Activated T-cell treated with anti-CD3 and anti-CD28 coated beads for 1 hour (primary cell): ENCODE results near the gene ASCC1.
"Not testable (repeated sequence)": the region's sequence is repeated elsewhere in the genome, so short reads cannot be mapped to it uniquely, and the experiment has no call there.

Experiments used
- DNase-seq: peaks from one replicate; pipeline ENCODE4 v3.0.0-alpha.2; 2020; ENCODE audit warnings: low read depth

ASCC1 gene

DNA sequence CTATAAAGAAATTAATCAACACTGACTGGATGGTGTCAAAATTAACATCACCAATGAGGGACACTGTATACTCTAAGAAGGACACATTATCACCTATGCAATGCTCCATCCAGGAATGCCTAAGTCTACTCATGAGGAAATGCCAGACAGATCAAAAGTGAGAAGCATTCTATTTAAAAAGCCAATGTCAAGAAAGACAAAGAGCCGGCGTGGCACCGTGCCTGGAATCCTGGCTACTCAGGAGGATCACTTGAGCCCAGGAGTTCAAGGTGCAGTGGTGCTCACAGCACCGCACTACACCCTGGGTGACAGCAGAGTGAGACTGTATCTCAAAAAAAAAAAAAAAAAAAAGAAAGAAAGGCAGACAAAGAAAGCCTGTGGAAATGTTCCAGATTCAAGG lies 45.8 kb downstream of the ASCC1 start:
- DNase-seq = no peak

DNA sequence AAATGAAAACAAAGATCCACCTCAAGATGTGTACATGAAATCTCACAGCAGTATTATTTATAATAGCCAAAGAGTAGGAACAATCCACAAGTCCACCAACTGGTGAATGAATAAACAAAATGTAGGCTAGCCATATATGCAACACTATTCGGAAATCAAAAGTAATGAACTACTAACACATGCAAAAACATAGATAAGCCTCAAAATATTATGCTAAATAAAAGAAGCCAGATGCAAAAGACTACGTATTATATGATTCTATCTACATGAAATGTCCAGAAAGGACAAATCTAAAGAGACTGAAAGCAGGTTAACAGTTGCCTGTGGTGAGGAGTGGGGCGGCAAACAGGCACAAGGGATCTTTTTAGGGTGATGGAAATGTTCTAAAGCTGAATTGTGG lies 49.0 kb downstream of the ASCC1 start:
- DNase-seq = no peak

DNA sequence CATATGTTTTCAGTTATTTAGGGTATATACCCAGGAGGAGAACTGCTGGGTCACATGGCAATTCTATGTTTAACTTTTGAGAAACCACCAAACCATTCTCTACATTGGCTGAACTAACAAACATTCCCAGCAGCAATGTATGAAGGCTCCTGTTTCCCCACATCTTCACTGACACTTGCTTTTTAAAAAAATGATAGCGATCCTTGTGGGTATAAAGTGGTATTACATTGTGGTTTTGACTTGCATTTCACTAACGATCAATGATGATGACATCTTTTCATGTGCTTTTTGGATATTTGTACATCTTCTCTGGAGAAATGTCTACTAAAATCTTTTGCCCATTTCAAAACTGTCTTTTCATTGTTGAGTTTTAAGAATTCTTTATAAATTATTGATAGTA lies 51.5 kb downstream of the ASCC1 start:
- no peak for DNase-seq

DNA sequence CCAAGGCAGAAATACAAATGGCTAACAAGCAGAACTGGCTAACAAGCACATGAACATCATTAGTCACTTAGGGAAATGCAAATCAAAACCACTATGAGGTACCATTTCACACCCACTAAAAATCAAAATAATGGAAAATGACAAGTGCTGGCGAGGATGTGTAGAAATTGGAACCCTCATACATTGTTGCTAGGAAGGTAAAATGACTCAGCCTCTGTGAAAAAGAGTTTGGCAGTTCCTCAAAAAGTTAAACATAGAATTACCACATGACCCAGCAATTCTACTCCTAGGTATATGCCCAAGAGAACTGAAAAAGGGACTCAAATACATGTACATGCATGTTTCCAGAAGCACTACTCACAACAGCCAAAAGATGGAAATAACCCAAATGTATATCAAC lies 53.1 kb downstream of the ASCC1 start:
- no peak for DNase-seq

DNA sequence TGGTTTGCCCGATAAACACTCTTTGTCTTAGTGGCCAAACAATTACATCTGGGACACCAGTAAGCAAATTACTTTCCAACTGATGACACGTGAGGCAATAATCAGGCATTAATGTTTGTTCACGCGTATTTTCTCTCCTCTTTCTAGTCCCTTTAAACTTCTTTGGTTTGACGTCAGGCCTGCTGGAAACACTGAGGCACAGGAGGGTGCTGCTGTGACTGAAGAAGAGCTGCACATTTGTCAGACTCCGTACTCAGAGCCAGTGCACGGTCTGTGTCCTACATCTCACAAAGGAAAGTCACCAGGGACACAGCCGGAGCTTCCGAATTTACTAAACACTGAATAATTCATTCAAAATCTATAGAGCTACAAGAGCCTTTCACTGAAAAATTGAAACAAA lies 57.9 kb downstream of the ASCC1 start:
- no peak for DNase-seq

DNA sequence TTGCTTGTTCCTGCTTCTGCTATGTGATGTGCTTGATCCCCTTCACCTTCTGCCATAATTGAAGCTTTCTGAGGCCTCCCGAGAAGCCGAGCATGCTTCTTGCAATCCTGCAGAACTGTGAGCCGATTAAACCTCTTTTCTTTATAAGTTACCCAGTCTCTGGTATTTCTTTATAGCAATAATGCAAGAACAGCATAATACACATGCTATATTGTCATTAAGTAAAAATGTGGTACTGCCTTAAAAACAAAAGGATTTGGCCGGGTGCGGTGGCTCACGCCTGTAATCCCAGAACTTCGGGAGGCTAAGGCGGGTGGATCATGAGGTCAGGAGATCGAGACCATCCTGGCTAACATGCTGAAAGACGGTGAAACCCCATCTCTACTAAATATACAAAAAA lies 59.9 kb downstream of the ASCC1 start:
- DNase-seq = no peak

DNA sequence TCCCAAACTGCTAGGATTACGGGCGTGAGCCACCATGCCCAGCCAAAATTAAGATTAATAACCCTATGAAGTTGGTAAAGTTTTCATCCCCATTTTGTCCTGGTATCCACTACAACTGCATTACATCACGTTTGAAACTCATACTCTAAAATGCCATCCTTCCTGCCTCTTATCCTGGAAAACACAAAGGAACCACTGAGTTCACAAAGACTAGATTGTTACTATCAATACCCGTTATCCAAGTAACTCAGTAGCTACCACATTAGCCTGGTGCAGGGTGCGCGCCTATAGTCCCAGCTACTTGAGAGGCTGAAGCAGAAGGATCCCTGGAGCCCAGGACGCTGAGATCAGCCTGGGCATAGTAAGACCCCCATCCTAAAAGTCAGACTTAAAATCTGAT lies 63.8 kb downstream of the ASCC1 start:
- no peak for DNase-seq

DNA sequence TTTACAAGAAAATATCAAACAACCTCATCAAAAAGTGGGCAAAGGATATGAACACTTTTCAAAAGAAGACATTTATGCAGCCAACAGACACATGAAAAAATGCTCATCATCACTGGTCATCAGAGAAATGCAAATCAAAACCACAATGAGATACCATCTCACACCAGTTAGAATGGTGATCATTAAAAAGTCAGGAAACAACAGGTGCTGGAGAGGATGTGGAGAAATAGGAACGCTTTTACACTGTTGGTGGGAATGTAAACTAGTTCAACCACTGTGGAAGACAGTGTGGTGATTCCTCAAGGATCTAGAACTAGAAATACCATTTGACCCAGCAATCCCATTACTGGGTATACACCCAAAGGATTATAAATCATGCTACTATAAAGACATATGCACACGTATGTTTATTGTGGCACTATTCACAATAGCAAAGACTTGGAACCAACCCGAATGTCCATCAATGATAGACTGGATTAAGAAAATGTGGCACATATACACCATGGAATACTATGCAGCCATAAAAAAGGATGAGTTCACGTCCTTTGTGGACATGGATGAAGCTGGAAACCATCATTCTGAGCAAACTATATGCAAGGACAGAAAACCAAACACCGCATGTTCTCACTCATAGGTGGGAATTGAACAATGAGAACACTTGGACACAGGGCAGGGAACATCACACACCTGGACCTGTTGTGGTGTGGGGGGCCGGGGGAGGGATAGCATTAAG lies 65.2 kb downstream of the ASCC1 start:
- not testable (repeated sequence) for DNase-seq

DNA sequence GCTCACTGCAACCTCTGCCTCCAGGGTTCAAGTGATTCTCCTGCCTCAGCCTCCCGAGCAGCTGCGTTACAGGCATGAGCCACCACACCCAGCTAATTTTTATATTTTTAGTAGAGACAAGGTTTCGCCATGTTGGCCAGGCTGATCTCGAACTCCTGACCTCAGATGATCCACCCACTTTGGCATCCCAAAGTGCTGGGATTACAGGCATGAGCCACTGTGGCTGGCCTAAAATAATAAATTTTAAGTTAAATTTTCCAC lies 68.8 kb downstream of the ASCC1 start:
- DNase-seq = not testable (repeated sequence)

DNA sequence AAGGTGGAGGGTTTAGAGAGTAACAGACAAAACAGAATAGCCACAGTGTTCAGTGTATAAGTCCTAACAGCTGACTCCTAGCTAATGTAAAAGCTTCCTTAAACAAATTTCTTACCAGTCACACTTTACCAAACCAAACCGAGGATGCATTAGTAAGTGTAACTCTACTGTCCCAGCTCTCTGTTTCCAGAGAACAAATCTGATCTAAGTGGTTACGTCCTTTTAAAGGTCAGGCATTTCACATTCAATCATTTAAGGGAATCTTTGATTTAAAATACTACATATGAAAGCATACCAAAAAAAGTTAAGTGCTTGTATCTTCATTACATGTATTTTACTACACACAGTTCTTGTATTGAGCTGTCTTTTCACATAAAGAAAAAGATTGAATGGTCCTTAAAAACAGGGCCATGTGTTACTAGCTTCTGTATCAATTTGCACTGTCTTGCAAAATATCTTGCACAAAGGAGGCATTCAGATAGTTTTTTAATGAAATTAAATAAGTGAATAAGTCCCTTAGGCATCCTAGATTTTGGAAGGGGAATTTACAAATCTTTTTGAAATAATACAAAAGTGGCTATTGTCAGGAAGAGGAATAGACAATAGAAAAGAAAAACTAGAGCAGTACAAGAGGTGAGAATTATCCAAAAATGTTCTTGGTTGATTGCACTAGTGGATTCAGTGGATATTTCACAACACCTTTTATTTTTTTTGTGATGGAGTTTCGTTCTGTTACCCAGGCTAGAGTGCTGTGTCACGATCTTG lies 69.3 kb downstream of the ASCC1 start:
- no peak for DNase-seq

DNA sequence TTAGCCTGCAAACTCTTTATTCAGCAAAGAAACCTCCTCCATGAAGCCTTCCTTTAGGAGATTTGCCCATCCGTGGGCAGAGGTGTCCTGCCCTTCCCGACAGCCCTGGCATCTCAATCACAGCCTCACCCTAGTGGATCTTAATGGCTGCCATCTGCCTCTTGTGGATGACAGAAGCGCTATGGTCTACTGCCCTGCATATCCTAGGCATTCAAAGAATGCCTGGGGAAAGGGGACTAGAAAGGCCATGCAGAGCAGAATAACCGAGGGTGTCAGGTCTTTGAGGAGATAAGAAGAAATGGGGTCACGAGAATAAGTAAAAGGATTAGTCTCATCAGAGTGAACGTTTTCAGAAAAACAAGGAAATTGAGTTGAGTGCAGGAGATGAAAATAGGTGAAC lies 70.0 kb downstream of the ASCC1 start:
- no peak for DNase-seq

DNA sequence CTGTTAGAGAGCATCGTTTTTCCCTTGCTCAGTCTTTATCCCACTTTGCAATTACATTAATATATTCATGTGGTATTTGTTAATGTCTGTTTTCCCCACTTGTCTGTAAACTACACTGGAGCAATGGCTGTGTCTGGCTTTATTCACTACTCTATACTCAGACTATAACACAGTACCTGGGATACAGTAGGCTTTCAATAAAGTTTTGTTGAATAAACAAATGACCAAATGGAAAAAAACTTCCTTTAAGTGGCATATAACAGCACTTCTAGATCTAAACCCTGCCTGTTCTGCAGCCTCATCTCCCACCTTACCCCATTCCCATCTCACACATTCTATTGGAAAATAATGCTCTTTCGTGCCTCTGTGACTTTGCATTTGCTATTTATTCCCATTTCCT lies 70.4 kb downstream of the ASCC1 start:
- DNase-seq = no peak

DNA sequence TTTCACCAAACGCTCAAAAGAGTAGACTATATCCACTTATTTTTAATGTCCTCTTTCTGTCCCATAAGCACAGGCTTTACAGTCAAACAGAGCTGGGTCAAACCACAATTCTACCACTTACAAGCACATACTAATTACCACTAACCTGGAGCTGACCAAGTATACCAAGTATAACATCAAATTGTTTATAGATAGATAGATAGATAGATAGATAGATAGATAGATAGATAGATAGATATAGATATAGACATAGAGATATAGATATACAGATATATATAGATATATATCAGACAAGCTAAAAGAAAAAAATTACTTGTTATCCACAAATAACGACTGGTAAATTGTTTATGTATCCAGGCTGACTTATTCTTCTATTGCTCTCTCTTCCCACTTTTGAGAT lies 75.2 kb downstream of the ASCC1 start:
- DNase-seq = no peak

DNA sequence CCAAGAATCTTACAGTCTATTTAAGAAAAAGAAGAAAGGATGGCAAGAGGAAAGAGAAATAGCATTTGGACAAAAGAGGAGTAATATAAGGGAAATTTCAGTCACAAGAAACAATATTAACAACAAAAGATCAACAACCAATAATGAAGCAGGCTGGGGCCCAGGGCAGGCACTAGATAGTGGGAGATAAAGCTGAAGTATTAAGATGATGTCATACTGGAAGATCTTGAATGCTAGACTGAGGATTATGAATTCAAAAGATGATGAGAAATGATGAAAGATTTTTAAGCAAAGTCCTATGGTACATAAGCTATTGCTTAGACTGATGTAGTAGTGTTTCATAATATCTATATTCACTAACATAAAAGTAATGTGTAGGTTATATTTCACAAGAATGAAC lies 75.9 kb downstream of the ASCC1 start:
- no peak for DNase-seq

DNA sequence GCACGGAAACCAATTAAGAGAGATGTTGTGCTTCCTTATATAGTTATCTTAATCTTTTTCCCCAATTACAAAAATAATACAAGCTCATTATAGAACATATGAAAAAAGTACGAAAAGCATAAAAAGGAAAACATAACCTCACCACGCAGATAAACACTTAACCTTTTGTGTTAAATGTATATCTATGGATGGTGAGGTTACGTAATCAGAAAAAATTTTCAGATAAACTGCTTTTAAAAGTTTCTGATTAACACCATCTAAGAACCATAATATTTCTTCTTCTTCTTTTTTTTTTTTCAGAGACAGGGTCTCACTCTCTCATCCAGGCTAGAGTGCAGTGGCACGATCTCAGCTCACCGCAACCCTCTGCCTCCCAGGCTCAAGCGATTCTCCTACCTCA lies 78.5 kb downstream of the ASCC1 start:
- DNase-seq = no peak

DNA sequence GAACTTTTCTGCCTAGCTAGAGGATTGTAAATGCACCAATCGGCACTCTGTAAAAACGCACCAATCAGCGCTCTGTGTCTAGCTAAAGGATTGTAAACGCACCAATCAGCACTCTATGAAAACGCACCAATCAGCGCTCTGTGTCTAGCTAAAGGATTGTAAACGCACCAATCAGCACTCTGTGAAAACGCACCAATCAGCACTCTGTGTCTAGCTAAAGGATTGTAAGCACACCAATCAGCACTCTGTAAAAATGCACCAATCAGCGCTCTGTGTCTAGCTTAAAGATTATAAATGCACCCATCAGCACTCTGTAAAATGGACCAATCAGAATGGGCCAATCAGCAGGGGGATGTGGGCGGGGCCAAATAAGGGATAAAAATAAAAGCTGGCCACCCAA lies 79.9 kb downstream of the ASCC1 start:
- DNase-seq = not testable (repeated sequence)

DNA sequence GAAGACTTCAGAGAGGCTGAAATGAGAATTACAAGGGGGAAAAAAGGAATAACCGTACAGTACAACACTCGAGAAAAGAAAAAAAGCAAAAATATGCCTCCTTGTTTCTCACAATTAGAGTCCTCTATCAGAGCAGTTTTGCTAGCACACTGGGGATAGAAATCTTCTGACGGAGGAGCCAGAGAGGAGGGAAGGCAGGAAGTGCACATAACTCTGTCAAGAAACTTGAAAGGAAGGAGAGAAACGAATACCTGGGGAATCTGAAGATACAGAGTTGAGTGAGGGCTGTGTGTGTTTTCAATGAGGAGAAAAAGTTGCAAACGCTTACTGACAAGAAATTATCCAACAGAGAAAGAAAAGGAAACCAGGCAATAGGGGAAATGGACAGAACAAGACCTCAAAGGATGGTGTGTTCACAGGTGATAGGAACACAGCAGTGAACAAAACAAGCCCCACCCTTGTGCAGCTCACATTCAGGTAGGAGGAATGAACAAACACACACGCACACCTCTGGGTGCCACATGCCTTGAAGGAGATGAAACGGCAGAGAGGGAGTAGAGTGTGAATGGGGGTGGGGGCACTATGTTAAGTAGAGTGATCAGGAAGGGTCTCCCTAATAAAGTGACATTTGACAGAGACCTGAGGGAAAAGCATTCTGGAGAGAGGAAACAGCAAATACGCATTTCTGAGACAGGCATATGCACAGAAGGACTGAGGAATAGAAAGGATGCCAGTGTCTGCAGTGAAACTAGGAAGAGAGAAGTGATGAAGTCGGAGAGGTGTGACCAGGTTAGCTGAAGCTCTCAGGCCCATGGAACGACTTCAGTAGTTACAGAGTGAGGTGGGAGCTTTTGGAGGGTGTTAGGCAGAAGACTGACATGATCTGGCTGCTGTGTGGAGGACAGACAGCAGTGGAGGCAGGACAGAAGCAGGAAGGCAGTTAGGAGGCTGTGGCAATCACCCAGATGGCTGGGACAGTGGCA lies 81.0 kb downstream of the ASCC1 start:
- DNase-seq = no peak

DNA sequence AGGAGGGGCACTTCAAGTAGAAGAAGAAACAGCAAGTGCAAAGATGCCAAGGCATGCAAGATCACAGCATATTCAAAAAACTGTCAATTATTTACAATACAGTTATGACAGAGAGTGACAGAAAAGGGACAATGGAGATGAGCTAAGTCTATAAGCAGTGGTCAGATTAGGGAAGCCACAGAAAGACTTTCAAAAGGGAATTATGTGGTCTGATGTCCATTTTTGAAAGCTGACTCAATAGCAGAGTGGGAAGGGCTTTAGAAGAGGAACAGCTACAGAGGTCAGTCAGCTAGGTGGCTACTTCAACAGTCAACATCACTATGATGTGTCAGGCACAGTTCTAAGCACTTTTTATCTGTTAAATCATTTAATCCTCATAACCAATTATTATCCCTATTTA lies 82.6 kb downstream of the ASCC1 start:
- DNase-seq = no peak

DNA sequence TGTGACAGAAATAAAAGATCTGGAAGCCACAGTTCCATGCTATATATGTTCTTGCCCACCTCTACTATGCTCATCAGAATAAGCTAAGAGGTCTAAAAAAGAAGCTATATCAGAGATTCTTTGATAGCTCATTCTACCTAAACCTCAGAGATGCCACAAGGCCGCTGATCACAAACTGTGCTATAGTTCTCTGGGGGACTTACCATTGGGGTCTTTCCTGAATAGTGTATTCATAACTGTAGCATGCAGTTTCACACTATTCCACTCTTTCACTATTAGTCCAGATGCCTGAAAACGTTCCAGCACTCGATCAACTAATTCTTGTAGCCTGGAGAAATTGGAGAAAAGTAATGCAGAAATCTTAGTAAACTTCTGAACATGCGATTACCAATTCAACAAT lies 83.2 kb downstream of the ASCC1 start:
- no peak for DNase-seq

DNA sequence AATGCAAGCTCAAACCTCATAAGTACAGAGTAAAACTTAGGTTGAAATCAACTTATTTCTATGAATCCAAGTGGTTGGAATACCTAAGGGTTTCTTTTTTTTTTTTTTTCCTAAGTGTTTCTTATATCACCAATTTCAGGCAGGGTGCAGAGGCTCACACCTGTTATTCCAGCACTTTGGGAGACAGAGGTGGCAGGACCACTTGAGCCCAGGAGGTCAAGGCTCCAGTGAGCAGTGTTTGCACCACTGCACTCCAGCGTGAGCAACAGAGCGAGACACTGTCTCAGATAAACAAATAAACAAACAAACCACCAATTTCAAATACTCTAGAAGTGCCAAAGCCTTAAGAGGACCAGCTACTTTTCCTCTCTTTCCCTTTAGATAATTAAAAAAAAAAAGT lies 88.5 kb downstream of the ASCC1 start:
- DNase-seq = no peak

DNA sequence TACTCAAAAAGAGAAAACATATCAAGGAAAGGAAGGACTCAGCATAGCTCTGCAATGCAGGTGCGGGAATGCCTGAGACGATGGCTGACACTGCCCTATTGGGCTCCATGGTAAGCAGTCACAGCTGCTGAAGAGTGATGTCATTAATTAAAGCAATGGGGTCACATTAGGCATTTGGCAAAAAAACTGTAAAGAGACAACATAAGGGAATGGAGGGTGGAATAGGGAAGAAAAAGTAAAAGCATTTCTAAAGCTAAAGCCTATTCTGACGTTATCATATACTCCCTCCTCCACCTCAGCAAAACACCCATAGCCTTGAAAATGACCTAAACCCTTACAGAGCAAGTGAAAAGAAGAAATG lies 89.2 kb downstream of the ASCC1 start:
- DNase-seq = no peak

DNA sequence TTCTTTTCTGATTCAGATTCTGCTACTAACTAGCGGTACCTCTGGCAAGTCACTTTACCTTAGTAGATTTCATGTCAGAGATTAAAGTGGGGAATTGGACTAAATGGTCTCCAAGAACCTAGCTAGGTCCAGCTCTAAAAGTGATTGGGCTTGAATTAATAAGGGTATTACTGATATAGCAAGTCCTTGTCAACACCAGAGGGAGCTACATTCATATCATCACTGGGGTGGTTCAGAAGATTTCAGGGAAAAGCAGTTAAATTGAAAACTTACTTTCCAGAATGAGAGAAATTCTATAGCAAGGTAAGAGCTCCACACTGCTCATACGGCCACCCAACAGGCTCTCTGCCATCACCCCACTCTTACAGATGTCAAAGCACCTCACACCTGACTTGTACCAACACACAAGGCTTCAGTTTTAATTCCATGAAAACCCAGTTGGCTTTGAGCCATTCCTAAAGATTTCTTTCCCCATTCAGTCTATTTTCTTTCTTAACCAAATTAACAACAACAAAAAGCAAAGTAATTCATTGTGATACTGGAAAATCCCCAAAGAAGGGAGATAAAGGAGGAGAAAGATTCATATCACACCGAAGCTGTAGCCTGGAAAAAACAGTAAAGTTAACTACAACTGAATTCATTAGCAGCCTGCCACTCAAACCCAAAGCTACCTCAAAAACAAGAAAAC lies 89.7 kb downstream of the ASCC1 start:
- DNase-seq = no peak
